GM12878 (cell line): ENCODE measurements around the gene KCNK7. TPM values are rescaled to one million over a fixed set of nuclear protein-coding genes. Genes with fewer than 3 reads are reported as not detected.

Source experiments
- ATAC-seq: fragments of 200-7000 bp; cut with Tn5 transposase; 3 replicates; pipeline ENCODE4 v1.9.1; 2020; ENCODE audit warnings: mild to moderate bottlenecking, moderate library complexity
- BruUV-seq: library from RNA; stranded (reverse); fragments of 400-500 nt; replicated peaks from 2 replicates; lab custom pipeline; 2021; lab: Mats Ljungman, UMichigan
- CTCF ChIA-PET: fragments of 300-600 bp; sonication (Branson Sonifier 250); formaldehyde crosslinking; extraction: SDS; loops from one replicate; lab custom pipeline; 2021; ENCODE audit warnings: inconsistent platforms; lab: Yijun Ruan, JAX
- POLR2A ChIA-PET: fragments of 350-600 bp; formaldehyde crosslinking; extraction: SDS; loops from one replicate; lab custom pipeline; 2021; ENCODE audit warnings: inconsistent platforms; lab: Charles Lee
- RAD21 ChIA-PET: fragments of 300-600 bp; sonication (Branson Sonifier 250); formaldehyde crosslinking; loops from one replicate; lab custom pipeline; 2023; ENCODE audit warnings: antibody characterized with exemption; ENCODE audit not compliant: unreplicated experiment; lab: Charles Lee
- SMC1A ChIA-PET: fragments of 300-600 bp; sonication (Branson Sonifier 250); formaldehyde crosslinking; loops from one replicate; lab custom pipeline; 2023; ENCODE audit not compliant: unreplicated experiment, uncharacterized antibody; lab: Charles Lee
- DNase-seq: peaks from one replicate; pipeline ENCODE4 v3.0.0-alpha.2; 2011; ENCODE audit warnings: low read depth, low spot score
- FAIRE-seq: peaks from 3 replicates; lab custom pipeline; 2011; peaks lifted over from hg19 to GRCh38; lab: Jason Lieb, UNC
- H2AFZ ChIP-seq: 2 replicates; pipeline ENCODE4 v1.6.0; 2011; ENCODE audit warnings: low read depth, low read length, control low read depth; ENCODE audit not compliant: control insufficient read depth
- H3K27ac ChIP-seq: 2 replicates; pipeline ENCODE4 v1.5.1; 2011; ENCODE audit warnings: control low read depth; ENCODE audit not compliant: control insufficient read depth, insufficient read depth
- H3K27me3 ChIP-seq, 2 experiments: replicated peaks in 1 of 2; 2 replicates each; pipeline versions ENCODE4 v1.6.0 to v1.6.1; 2011; ENCODE audit warnings: low read length in 1 of 2; ENCODE audit not compliant: control insufficient read depth in 2 of 2, insufficient read depth in 2 of 2
- H3K36me3 ChIP-seq, 2 experiments: 2 replicates each; pipeline ENCODE4 v1.5.1; 2011; ENCODE audit warnings: low read length in 1 of 2; ENCODE audit not compliant: control insufficient read depth in 2 of 2, insufficient read depth in 2 of 2
- H3K4me1 ChIP-seq: 2 replicates; pipeline ENCODE4 v1.6.1; 2011; ENCODE audit warnings: mild to moderate bottlenecking, low read length, moderate library complexity, mixed read lengths; ENCODE audit not compliant: control insufficient read depth, insufficient read depth
- H3K4me2 ChIP-seq: 2 replicates; pipeline ENCODE4 v1.6.0; 2011; ENCODE audit warnings: control low read depth; ENCODE audit not compliant: control insufficient read depth, insufficient read depth
- H3K4me3 ChIP-seq: fragments of 200-600 bp; sonication (generic); 2 replicates; pipeline ENCODE4 v1.5.1; 2016
- H3K79me2 ChIP-seq: 2 replicates; pipeline ENCODE4 v1.6.0; 2011; ENCODE audit warnings: low read length; ENCODE audit not compliant: control insufficient read depth, insufficient read depth
- H3K9ac ChIP-seq: 2 replicates; pipeline ENCODE4 v1.8.0; 2011; ENCODE audit warnings: low read length, control low read depth, mixed read lengths; ENCODE audit not compliant: control insufficient read depth, insufficient read depth
- H3K9me3 ChIP-seq: replicated peaks from 3 replicates; pipeline ENCODE4 v1.5.1; 2011; ENCODE audit warnings: mild to moderate bottlenecking, low read length; ENCODE audit not compliant: control insufficient read depth, insufficient read depth
- H4K20me1 ChIP-seq: 2 replicates; pipeline ENCODE4 v1.6.0; 2011; ENCODE audit not compliant: control insufficient read depth, insufficient read depth
- EGR1 ChIP-seq, 2 experiments: IDR thresholded peaks; 1 replicate in 1 of 2; 2 replicates in 1 of 2; pipeline ENCODE4 v1.6.1; 2011 to 2012; ENCODE audit warnings: low read depth in 2 of 2, low read length in 2 of 2, borderline replicate concordance in 1 of 2, mild to moderate bottlenecking in 1 of 2, moderate library complexity in 1 of 2
- MXI1 ChIP-seq: fragments of 150-350 bp; IDR thresholded peaks from 2 replicates; pipeline ENCODE4 v1.6.1; 2011; ENCODE audit warnings: low read depth, mild to moderate bottlenecking, inconsistent platforms, low read length, improper control_type of control experiment
- MYC ChIP-seq: IDR thresholded peaks from 2 replicates; pipeline ENCODE4 v1.6.1; 2011; ENCODE audit warnings: mild to moderate bottlenecking, low read length, moderate library complexity, inconsistent platforms; ENCODE audit not compliant: insufficient read depth, insufficient replicate concordance, insufficient read length, severe bottlenecking
- RAD51 ChIP-seq: fragments of 450-650 bp; IDR thresholded peaks from 2 replicates; pipeline ENCODE4 v1.6.1; 2016; ENCODE audit warnings: moderate library complexity, mild to moderate bottlenecking, inconsistent platforms
- RUNX3 ChIP-seq: IDR thresholded peaks from 2 replicates; pipeline ENCODE4 v1.6.1; 2012; ENCODE audit warnings: low read length, inconsistent platforms
- SMAD1 ChIP-seq: fragments of 450-650 bp; IDR thresholded peaks from 2 replicates; pipeline ENCODE4 v1.6.1; 2018; ENCODE audit warnings: mild to moderate bottlenecking, low read depth; ENCODE audit not compliant: partially characterized antibody
- SREBF2 ChIP-seq: IDR thresholded peaks from 2 replicates; pipeline ENCODE4 v1.6.1; 2012; ENCODE audit warnings: mild to moderate bottlenecking, low read length
- SUPT20H ChIP-seq: IDR thresholded peaks from 2 replicates; pipeline ENCODE4 v1.6.1; 2011; ENCODE audit warnings: low read depth, mild to moderate bottlenecking, low read length, moderate library complexity, borderline replicate concordance; ENCODE audit not compliant: control insufficient read depth
- ZBED1 ChIP-seq: IDR thresholded peaks from 2 replicates; pipeline ENCODE4 v1.6.1; 2016; ENCODE audit warnings: borderline replicate concordance
- ZNF207 ChIP-seq: fragments of 450-650 bp; IDR thresholded peaks from 2 replicates; pipeline ENCODE4 v1.6.1; 2014; ENCODE audit warnings: antibody characterized with exemption, mild to moderate bottlenecking, borderline replicate concordance
- WGBS: methylation state at CpG from one replicate; pipeline ENCODE4 v1.1.6; 2016; ENCODE audit warnings: low lambda C conversion rate; ENCODE audit not compliant: insufficient replicate concordance, insufficient coverage; ENCODE audit errors: missing lambda C conversion rate; 5-methylcytosine and 5-hydroxymethylcytosine counted together
- in situ Hi-C: fragments of 300-500 bp; cut with MboI; formaldehyde crosslinking; loops from 9 replicates; pipeline ENCODE4 v1.14.3; 2018; ENCODE audit warnings: mixed read lengths
- intact Hi-C: fragments of 100-400 bp; cut with micrococcal nuclease; formaldehyde crosslinking; loops from one replicate; pipeline ENCODE4 v1.14.2; 2022; ENCODE audit not compliant: unreplicated experiment
- polyA plus RNA-seq, 11 experiments: library from polyadenylated mRNA; depleted of rRNA in 4 of 11; unstranded in 6 of 11; stranded (reverse) in 5 of 11; fragments of >200 nt; fragmentation: Nextera tagmentation in 4 of 11; fragmentation: Illumina TruSeq in 1 of 11; extraction: Ambion mirVana in 4 of 11; extraction: Trizol in 1 of 11; gene quantifications; 1 replicate in 1 of 11; 2 replicates in 10 of 11; pipeline versions ENCODE4 v1.2.1 to v1.2.3, GENCODE V29; 2011 to 2016; ENCODE audit warnings: inconsistent platforms in 2 of 11, missing spikeins in 2 of 11, low read depth in 1 of 11
- total RNA-seq, 4 experiments: library from RNA; depleted of rRNA in 3 of 4; stranded (reverse); fragments of >200 nt in 3 of 4; fragmentation: Illumina TruSeq in 1 of 4; extraction: Trizol in 1 of 4; gene quantifications; 2 replicates each; pipeline versions ENCODE4 v1.2.1 to v1.2.3, GENCODE V29; 2013 to 2021
- TF ChIP-seq, protein P1 (sequence below): fragments of 450-650 bp; conservative IDR thresholded peaks from 2 replicates; pipeline ENCODE4 v1.6.1; 2017; ENCODE audit warnings: mild to moderate bottlenecking, moderate library complexity
- TF ChIP-seq, protein P2 (sequence below): fragments of 450-650 bp; IDR thresholded peaks from 2 replicates; pipeline ENCODE4 v1.6.1; 2018; ENCODE audit warnings: borderline replicate concordance, mild to moderate bottlenecking; ENCODE audit not compliant: partially characterized antibody
- TF ChIP-seq, protein P3 (sequence below): fragments of 450-650 bp; IDR thresholded peaks from 2 replicates; pipeline ENCODE4 v1.6.1; 2016; ENCODE audit warnings: mild to moderate bottlenecking, moderate library complexity, borderline replicate concordance

The KCNK7 gene
- total and polyA plus RNA-seq, 10 of the 15 experiments (the other 5 are each of a cell fraction or from before 2014, with no cell fraction given) = 0.11 to 0.54 (median 0.23) TPM; not detected in 7

DNA sequence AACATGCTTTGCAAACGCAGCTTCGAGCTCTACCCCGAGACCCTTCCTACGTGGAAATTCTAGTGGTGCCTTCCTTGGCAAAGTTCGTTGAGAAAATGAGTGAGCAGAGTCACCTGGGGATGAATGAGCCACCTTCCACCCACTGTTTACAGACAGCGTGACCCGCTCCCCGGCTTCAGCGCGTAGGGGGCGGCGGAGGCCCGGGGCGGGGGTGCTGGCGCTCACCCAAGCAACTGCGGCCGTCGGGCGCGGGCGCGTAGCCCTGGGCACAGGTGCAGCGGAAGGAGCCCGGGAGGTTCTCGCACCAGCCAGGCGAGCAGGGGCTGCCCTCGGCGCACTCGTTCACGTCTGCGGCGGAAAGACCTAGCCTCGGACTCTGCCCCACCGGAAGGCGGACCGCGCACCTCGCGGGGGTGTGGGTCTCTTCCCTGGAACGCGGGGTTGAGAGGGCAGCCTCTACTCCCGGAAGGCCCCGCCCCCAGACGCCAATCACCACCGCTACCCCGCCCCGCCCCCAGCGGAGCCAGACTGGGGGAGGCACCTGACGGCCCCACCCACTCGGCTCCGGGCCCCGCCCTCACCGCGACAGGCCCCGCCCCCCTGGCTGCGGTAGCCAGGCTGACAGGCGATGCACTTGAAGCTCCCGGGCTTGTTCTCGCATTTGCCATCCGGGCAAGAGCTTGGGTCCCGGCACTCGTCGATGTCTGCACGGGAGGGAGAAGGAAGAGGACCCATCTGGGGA, 49.2 kb downstream of the KCNK7 start:
- ChIA-PET POLR2A (interaction anchor here (0.5 to 0.7 kb wide), 6 partner anchors 15 to 234 kb away, joined by 3 to 6 read pairs (median 4); partner anchors contain the start of gene FAM89B), CTCF (interaction anchor here (0.6 to 1.6 kb wide), 4 partner anchors 24 to 513 kb away, joined by 3 to 5 read pairs (median 4); partner anchors contain the start of gene ZNRD2), SMC1A (interaction anchor here (1.4 to 1.6 kb wide), 2 partner anchors 25 to 27 kb away, joined by 3 to 5 read pairs; partner anchors contain the start of gene FAM89B), RAD21 (interaction anchor here (0.6 to 1.3 kb wide), 6 partner anchors 16 to 69 kb away, joined by 3 to 6 read pairs (median 3); partner anchors contain the start of genes EHBP1L1, FAM89B, PCNX3 and ZNRD2)
- peak overlapping the region; percentile 91 for H3K4me2 ChIP-seq
- H3K36me3 ChIP-seq = no peaks in the 10 kb centered on the region
- no peaks in the 10 kb centered on the region for H3K79me2 ChIP-seq
- H2AFZ ChIP-seq = peak overlapping the region; percentile 87
- BruUV-seq = no TSS peak
- H3K4me3 ChIP-seq = peak overlapping the region; percentile 68
- H3K9me3 ChIP-seq = no peaks in the 10 kb centered on the region
- ATAC-seq = peak; percentile 93
- in situ Hi-C loops (no loop called here), intact Hi-C loops (no loop called here)
- no peaks in the 10 kb centered on the region for H4K20me1 ChIP-seq
- no peak for DNase-seq
- H3K27me3 ChIP-seq = no peaks in the 10 kb centered on the region
- WGBS = under 1% methylated on average over 44 of the region's 64 CpGs
- no peak for FAIRE-seq
- H3K27ac ChIP-seq = no peak overlapping the region
- H3K9ac ChIP-seq = peak overlapping the region; percentile 43; the same call in 1 of the 2 replicates
- peaks cover 23% of the 10 kb centered on the region for H3K4me1 ChIP-seq
- TF ChIP-seq, protein P1, sequence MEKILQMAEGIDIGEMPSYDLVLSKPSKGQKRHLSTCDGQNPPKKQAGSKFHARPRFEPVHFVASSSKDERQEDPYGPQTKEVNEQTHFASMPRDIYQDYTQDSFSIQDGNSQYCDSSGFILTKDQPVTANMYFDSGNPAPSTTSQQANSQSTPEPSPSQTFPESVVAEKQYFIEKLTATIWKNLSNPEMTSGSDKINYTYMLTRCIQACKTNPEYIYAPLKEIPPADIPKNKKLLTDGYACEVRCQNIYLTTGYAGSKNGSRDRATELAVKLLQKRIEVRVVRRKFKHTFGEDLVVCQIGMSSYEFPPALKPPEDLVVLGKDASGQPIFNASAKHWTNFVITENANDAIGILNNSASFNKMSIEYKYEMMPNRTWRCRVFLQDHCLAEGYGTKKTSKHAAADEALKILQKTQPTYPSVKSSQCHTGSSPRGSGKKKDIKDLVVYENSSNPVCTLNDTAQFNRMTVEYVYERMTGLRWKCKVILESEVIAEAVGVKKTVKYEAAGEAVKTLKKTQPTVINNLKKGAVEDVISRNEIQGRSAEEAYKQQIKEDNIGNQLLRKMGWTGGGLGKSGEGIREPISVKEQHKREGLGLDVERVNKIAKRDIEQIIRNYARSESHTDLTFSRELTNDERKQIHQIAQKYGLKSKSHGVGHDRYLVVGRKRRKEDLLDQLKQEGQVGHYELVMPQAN = 0 out of 2 replicates have a peak, but pooled peaks have one; percentile 50
- TF ChIP-seq SREBF2 (no peak), ZNF207 (no peak), MXI1 (peak; percentile 52; the same call in 1 of the 2 replicates), RAD51 (no peak), SMAD1 (no peak), RUNX3 (no peak), EGR1 (IDR thresholded peaks at IDR 0.05; ENCODE audit: borderline replicate concordance in 1 of 2, low read depth in 2 of 2, low read length in 2 of 2) (peak in 1 of 2 experiments; percentile 74; a peak in 2 of 3 replicates), MYC (no peak), ZBED1 (no peak), SUPT20H (no peak)
- TF ChIP-seq, protein P2, sequence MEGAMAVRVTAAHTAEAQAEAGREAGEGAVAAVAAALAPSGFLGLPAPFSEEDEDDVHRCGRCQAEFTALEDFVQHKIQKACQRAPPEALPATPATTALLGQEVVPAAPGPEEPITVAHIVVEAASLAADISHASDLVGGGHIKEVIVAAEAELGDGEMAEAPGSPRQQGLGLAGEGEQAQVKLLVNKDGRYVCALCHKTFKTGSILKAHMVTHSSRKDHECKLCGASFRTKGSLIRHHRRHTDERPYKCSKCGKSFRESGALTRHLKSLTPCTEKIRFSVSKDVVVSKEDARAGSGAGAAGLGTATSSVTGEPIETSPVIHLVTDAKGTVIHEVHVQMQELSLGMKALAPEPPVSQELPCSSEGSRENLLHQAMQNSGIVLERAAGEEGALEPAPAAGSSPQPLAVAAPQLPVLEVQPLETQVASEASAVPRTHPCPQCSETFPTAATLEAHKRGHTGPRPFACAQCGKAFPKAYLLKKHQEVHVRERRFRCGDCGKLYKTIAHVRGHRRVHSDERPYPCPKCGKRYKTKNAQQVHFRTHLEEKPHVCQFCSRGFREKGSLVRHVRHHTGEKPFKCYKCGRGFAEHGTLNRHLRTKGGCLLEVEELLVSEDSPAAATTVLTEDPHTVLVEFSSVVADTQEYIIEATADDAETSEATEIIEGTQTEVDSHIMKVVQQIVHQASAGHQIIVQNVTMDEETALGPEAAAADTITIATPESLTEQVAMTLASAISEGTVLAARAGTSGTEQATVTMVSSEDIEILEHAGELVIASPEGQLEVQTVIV = no peak
- TF ChIP-seq, protein P3, sequence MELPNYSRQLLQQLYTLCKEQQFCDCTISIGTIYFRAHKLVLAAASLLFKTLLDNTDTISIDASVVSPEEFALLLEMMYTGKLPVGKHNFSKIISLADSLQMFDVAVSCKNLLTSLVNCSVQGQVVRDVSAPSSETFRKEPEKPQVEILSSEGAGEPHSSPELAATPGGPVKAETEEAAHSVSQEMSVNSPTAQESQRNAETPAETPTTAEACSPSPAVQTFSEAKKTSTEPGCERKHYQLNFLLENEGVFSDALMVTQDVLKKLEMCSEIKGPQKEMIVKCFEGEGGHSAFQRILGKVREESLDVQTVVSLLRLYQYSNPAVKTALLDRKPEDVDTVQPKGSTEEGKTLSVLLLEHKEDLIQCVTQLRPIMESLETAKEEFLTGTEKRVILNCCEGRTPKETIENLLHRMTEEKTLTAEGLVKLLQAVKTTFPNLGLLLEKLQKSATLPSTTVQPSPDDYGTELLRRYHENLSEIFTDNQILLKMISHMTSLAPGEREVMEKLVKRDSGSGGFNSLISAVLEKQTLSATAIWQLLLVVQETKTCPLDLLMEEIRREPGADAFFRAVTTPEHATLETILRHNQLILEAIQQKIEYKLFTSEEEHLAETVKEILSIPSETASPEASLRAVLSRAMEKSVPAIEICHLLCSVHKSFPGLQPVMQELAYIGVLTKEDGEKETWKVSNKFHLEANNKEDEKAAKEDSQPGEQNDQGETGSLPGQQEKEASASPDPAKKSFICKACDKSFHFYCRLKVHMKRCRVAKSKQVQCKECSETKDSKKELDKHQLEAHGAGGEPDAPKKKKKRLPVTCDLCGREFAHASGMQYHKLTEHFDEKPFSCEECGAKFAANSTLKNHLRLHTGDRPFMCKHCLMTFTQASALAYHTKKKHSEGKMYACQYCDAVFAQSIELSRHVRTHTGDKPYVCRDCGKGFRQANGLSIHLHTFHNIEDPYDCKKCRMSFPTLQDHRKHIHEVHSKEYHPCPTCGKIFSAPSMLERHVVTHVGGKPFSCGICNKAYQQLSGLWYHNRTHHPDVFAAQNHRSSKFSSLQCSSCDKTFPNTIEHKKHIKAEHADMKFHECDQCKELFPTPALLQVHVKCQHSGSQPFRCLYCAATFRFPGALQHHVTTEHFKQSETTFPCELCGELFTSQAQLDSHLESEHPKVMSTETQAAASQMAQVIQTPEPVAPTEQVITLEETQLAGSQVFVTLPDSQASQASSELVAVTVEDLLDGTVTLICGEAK = no peak
